HG03460 (cell line): ENCODE data around the gene SDHB.

Source experiments
- ATAC-seq: cut with Tn5 transposase; IDR thresholded peaks from one replicate; pipeline ENCODE4 v1.9.1; 2021; ENCODE audit not compliant: unreplicated experiment

The SDHB gene

GRCh38 chr1:16971341-16972188 lies 82.3 kb downstream of the SDHB start:
- ATAC-seq, result no peak

GRCh38 chr1:16970132-16970910 lies 83.5 kb downstream of the SDHB start:
- ATAC-seq, result no peak

- ATAC-seq, result no peak
Observed at GRCh38 chr1:16969651-16970050, 84.2 kb downstream of the SDHB start.

GRCh38 chr1:16969057-16969611 lies 84.7 kb downstream of the SDHB start:
- ATAC-seq, result no peak
